ENCODE data around the gene DGCR2.
"Not testable (repeated sequence)": the region's sequence is repeated elsewhere in the genome, so short reads cannot be mapped to it uniquely, and the experiment has no call there.

GRCh38 chr22:19000106-19000505 is 122.1 kb downstream of the DGCR2 start:
- TF ChIP-seq CTCF, EZH2, EZH2phosphoT487 (IDR thresholded peaks at IDR 0.05): not testable (repeated sequence)
